ENCODE results near the gene RABEP2.

The RABEP2 gene

GRCh38 chr16:28967156-28967555, 42.1 kb upstream of the RABEP2 start:
- no peak overlapping the region for H3K4me3 ChIP-seq (ENCODE audit: low read length)
- no peak overlapping the region for H3K4me2 ChIP-seq (ENCODE audit: low read length)
- H3K27ac ChIP-seq (ENCODE audit: low read depth, low read length) = no peak overlapping the region
- no peaks in the 10 kb centered on the region for H3K4me1 ChIP-seq (ENCODE audit: control insufficient read depth, low read length)
- no peaks in the 10 kb centered on the region for H3K9me3 ChIP-seq (ENCODE audit: control insufficient read depth, insufficient read depth, low read length)
- peaks cover 31% of the 10 kb centered on the region for H3K36me3 ChIP-seq (ENCODE audit: control insufficient read depth, low read length)
- H3F3A ChIP-seq (ENCODE audit: control insufficient read depth, insufficient read depth) = peaks cover 7% of the 10 kb centered on the region
- H4K20me1 ChIP-seq (ENCODE audit: control insufficient read depth, insufficient read depth, low read depth, low read length) = no peaks in the 10 kb centered on the region
- no peaks in the 10 kb centered on the region for H3K9me2 ChIP-seq (replicated peaks; ENCODE audit: control insufficient read depth, low read length)
- H3K27me3 ChIP-seq (ENCODE audit: control insufficient read depth, low read length) = no peaks in the 10 kb centered on the region
- no peak for TF ChIP-seq EZH2phosphoT487 (IDR thresholded peaks at IDR 0.05; ENCODE audit: borderline replicate concordance, low read length)
- TF ChIP-seq, protein P1, sequence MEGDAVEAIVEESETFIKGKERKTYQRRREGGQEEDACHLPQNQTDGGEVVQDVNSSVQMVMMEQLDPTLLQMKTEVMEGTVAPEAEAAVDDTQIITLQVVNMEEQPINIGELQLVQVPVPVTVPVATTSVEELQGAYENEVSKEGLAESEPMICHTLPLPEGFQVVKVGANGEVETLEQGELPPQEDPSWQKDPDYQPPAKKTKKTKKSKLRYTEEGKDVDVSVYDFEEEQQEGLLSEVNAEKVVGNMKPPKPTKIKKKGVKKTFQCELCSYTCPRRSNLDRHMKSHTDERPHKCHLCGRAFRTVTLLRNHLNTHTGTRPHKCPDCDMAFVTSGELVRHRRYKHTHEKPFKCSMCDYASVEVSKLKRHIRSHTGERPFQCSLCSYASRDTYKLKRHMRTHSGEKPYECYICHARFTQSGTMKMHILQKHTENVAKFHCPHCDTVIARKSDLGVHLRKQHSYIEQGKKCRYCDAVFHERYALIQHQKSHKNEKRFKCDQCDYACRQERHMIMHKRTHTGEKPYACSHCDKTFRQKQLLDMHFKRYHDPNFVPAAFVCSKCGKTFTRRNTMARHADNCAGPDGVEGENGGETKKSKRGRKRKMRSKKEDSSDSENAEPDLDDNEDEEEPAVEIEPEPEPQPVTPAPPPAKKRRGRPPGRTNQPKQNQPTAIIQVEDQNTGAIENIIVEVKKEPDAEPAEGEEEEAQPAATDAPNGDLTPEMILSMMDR (IDR thresholded peaks at IDR 0.05; ENCODE audit: low read depth, low read length, poor library complexity, severe bottlenecking) = no peak
- no peaks in the 10 kb centered on the region for H3K79me2 ChIP-seq (ENCODE audit: control insufficient read depth, low read length)

DNA sequence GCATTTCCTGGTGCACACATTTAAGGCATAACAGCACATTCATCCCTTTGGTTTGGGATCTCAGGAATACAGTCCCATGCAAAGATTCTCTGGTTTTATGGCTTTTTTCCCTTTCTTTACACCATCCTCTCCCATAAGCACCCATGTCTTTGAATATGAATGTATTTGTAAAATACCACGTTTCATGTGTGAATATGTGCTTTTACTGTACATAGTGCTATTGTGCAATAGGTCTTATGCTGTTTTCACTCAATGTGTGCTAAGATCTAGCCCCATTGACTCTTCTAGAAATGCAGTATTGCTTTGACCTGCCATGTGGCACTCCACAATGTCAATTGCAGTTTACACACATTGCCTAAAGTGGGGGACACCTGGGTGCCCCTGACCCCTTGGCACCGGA, 39.5 kb upstream of the RABEP2 start:
- Histone ChIP-seq H4K20me1 (ENCODE audit: control insufficient read depth, insufficient read depth, low read depth, low read length) (no peaks in the 10 kb centered on the region), H3K27me3 (ENCODE audit: control insufficient read depth, low read length) (no peaks in the 10 kb centered on the region), H3K36me3 (ENCODE audit: control insufficient read depth, low read length) (peaks cover 46% of the 10 kb centered on the region), H3F3A (ENCODE audit: control insufficient read depth, insufficient read depth) (peaks cover 4% of the 10 kb centered on the region), H3K4me3 (ENCODE audit: low read length) (no peak overlapping the region), H3K4me2 (ENCODE audit: low read length) (no peak overlapping the region), H3K79me2 (ENCODE audit: control insufficient read depth, low read length) (no peaks in the 10 kb centered on the region), H3K9me3 (ENCODE audit: control insufficient read depth, insufficient read depth, low read length) (no peaks in the 10 kb centered on the region), H3K27ac (ENCODE audit: low read depth, low read length) (no peak overlapping the region), H3K9me2 (replicated peaks; ENCODE audit: control insufficient read depth, low read length) (no peaks in the 10 kb centered on the region), H3K4me1 (ENCODE audit: control insufficient read depth, low read length) (no peaks in the 10 kb centered on the region)
- TF ChIP-seq EZH2phosphoT487 (IDR thresholded peaks at IDR 0.05; ENCODE audit: borderline replicate concordance, low read length) = no peak
- TF ChIP-seq, protein P1 (IDR thresholded peaks at IDR 0.05; ENCODE audit: low read depth, low read length, poor library complexity, severe bottlenecking) = no peak

DNA sequence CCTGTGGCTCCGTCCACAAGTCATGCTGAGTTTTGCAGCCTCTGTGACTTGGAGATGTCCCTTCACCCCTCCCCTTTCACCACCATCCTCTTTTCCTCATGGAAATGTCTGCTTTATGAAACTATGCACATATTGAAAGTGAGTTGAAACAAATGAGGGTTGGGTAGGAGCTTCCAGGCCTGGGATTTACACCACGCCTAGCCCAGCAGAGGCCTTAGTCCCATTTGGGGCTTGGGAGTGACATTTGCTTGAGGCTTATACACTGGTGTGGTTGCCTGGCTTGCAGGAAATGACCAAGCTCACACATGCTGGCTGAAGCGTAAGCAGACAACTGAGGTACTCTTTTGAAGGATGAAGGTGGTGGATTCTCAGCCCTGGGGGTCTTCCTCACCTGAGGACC, 39.0 kb upstream of the RABEP2 start:
- H3K4me2 ChIP-seq (ENCODE audit: low read length) = no peak overlapping the region
- H3K36me3 ChIP-seq (ENCODE audit: control insufficient read depth, low read length) = peaks cover 51% of the 10 kb centered on the region
- TF ChIP-seq, protein P1 (IDR thresholded peaks at IDR 0.05; ENCODE audit: low read depth, low read length, poor library complexity, severe bottlenecking) = no peak
- TF ChIP-seq EZH2phosphoT487 (IDR thresholded peaks at IDR 0.05; ENCODE audit: borderline replicate concordance, low read length) = no peak
- H4K20me1 ChIP-seq (ENCODE audit: control insufficient read depth, insufficient read depth, low read depth, low read length) = no peaks in the 10 kb centered on the region
- no peaks in the 10 kb centered on the region for H3K9me2 ChIP-seq (replicated peaks; ENCODE audit: control insufficient read depth, low read length)
- H3K4me1 ChIP-seq (ENCODE audit: control insufficient read depth, low read length) = no peaks in the 10 kb centered on the region
- H3F3A ChIP-seq (ENCODE audit: control insufficient read depth, insufficient read depth) = peaks cover 4% of the 10 kb centered on the region
- H3K27ac ChIP-seq (ENCODE audit: low read depth, low read length) = no peak overlapping the region
- H3K4me3 ChIP-seq (ENCODE audit: low read length) = no peak overlapping the region
- no peaks in the 10 kb centered on the region for H3K9me3 ChIP-seq (ENCODE audit: control insufficient read depth, insufficient read depth, low read length)
- no peaks in the 10 kb centered on the region for H3K27me3 ChIP-seq (ENCODE audit: control insufficient read depth, low read length)
- no peaks in the 10 kb centered on the region for H3K79me2 ChIP-seq (ENCODE audit: control insufficient read depth, low read length)

GRCh38 chr16:28958836-28959235, 33.8 kb upstream of the RABEP2 start:
- no peaks in the 10 kb centered on the region for H3K4me1 ChIP-seq (ENCODE audit: control insufficient read depth, low read length)
- no peaks in the 10 kb centered on the region for H3K9me2 ChIP-seq (replicated peaks; ENCODE audit: control insufficient read depth, low read length)
- H3K27me3 ChIP-seq (ENCODE audit: control insufficient read depth, low read length) = no peaks in the 10 kb centered on the region
- TF ChIP-seq, protein P1 (IDR thresholded peaks at IDR 0.05; ENCODE audit: low read depth, low read length, poor library complexity, severe bottlenecking) = no peak
- TF ChIP-seq EZH2phosphoT487 (IDR thresholded peaks at IDR 0.05; ENCODE audit: borderline replicate concordance, low read length) = no peak
- H4K20me1 ChIP-seq (ENCODE audit: control insufficient read depth, insufficient read depth, low read depth, low read length) = no peaks in the 10 kb centered on the region
- no peak overlapping the region for H3K27ac ChIP-seq (ENCODE audit: low read depth, low read length)
- no peaks in the 10 kb centered on the region for H3K9me3 ChIP-seq (ENCODE audit: control insufficient read depth, insufficient read depth, low read length)
- H3K4me2 ChIP-seq (ENCODE audit: low read length) = no peak overlapping the region
- no peaks in the 10 kb centered on the region for H3F3A ChIP-seq (ENCODE audit: control insufficient read depth, insufficient read depth)
- H3K79me2 ChIP-seq (ENCODE audit: control insufficient read depth, low read length) = peaks cover 12% of the 10 kb centered on the region
- peaks cover 86% of the 10 kb centered on the region for H3K36me3 ChIP-seq (ENCODE audit: control insufficient read depth, low read length)
- H3K4me3 ChIP-seq (ENCODE audit: low read length) = no peak overlapping the region
